Measurements from ENCODE around the gene HES7. TPM values are rescaled to one million over a fixed set of nuclear protein-coding genes. Genes with fewer than 3 reads are reported as not detected.
A peak's percentile ranks its signal among the peaks of the same experiment; 100 is the strongest.

HES7 gene
- total and polyA plus RNA-seq, 2 donors: 0.75 TPM; not detected in 1

DNA sequence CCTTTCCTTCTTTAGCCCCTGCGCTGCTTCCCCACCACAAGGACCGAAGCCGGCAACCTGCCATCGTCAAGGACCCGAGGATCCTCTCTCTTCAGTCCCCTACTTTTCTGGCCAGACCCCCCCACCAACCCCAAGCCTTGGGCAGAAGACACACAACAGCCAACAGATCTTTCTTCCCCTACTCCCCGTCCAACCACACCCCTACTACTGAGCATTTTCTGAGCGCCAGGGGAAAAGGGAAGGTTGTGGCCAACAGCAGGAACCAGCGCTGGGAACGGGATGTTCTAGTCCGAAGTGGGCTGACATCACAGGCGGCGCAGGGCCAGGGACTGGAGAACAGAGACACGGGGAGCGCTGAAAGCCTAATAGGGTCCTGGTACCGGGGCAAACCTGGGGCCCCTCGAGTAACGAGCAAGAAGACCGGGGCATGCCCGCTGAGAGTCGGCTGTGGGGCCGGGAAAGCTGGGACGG lies 27.8 kb upstream of the HES7 start:
- 1% methylated on average over 22 of the region's 22 CpGs for WGBS
- Histone ChIP-seq H3K36me3 (ENCODE audit: control insufficient read depth in 2 of 2, insufficient read depth in 2 of 2, low read length in 1 of 2) (peaks cover 34 to 36% of the 10 kb centered on the region in 2 donors), H3K4me1 (ENCODE audit: control insufficient read depth in 2 of 2, insufficient read depth in 2 of 2, low read length in 2 of 2) (peaks cover 37 to 59% of the 10 kb centered on the region in 2 donors), H3K4me3 (ENCODE audit: low read length in 2 of 2) (peak overlapping the region; percentile 61 to 70), H3K27ac (ENCODE audit: low read depth in 1 of 2, low read length in 1 of 2) (peak overlapping the region; percentile 94), H3K27me3 (ENCODE audit: control insufficient read depth in 2 of 2, insufficient read depth in 1 of 2, low read length in 1 of 2) (no peaks in the 10 kb centered on the region), H3K9me3 (ENCODE audit: control insufficient read depth in 2 of 2, insufficient read depth in 1 of 2, low read length in 1 of 2) (peaks cover 0 to 3% of the 10 kb centered on the region in 2 donors)
- peak in 2 of 9 donors; percentile 34 to 55 for DNase-seq (ENCODE audit: low read depth in 6 of 9, low spot score in 9 of 9)

DNA sequence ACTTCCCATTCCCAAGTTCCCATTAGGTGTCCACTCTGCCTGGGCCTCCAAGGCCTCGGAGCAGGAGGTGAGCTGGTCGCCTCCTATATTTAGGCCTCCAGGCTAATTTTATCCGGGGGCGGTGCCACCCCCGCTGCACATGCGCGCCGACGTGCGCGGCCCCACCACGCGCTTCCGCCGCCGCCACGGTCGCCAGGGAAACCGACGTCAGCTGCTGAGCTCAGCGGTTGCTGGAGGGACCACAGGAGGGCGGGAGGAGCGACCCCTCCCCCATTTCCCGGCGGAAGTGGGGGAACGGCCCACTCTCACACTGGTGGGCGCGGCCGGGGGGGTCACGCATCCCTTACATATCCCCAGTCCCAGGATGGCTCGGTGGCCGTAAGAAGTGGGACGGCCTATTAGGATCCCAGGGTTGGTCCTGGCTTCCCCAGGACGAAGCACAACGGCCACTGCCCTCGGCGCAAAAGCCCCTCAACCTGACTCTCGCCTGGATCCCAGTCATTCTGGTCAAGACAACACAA lies 27.3 kb upstream of the HES7 start:
- Histone ChIP-seq H3K4me1 (ENCODE audit: control insufficient read depth in 2 of 2, insufficient read depth in 2 of 2, low read length in 2 of 2) (peaks cover 37 to 57% of the 10 kb centered on the region in 2 donors), H3K27ac (ENCODE audit: low read depth in 1 of 2, low read length in 1 of 2) (peak overlapping the region; percentile 94), H3K9me3 (ENCODE audit: control insufficient read depth in 2 of 2, insufficient read depth in 1 of 2, low read length in 1 of 2) (peaks cover 0 to 3% of the 10 kb centered on the region in 2 donors), H3K4me3 (ENCODE audit: low read length in 2 of 2) (peak overlapping the region; percentile 61 to 70), H3K27me3 (ENCODE audit: control insufficient read depth in 2 of 2, insufficient read depth in 1 of 2, low read length in 1 of 2) (no peaks in the 10 kb centered on the region), H3K36me3 (ENCODE audit: control insufficient read depth in 2 of 2, insufficient read depth in 2 of 2, low read length in 1 of 2) (peaks cover 39 to 41% of the 10 kb centered on the region in 2 donors)
- peak in 8 of 9 donors; percentile 82 to 94 (median 88) for DNase-seq (ENCODE audit: low read depth in 6 of 9, low spot score in 9 of 9)
- under 1% methylated on average over 38 of the region's 38 CpGs for WGBS

DNA sequence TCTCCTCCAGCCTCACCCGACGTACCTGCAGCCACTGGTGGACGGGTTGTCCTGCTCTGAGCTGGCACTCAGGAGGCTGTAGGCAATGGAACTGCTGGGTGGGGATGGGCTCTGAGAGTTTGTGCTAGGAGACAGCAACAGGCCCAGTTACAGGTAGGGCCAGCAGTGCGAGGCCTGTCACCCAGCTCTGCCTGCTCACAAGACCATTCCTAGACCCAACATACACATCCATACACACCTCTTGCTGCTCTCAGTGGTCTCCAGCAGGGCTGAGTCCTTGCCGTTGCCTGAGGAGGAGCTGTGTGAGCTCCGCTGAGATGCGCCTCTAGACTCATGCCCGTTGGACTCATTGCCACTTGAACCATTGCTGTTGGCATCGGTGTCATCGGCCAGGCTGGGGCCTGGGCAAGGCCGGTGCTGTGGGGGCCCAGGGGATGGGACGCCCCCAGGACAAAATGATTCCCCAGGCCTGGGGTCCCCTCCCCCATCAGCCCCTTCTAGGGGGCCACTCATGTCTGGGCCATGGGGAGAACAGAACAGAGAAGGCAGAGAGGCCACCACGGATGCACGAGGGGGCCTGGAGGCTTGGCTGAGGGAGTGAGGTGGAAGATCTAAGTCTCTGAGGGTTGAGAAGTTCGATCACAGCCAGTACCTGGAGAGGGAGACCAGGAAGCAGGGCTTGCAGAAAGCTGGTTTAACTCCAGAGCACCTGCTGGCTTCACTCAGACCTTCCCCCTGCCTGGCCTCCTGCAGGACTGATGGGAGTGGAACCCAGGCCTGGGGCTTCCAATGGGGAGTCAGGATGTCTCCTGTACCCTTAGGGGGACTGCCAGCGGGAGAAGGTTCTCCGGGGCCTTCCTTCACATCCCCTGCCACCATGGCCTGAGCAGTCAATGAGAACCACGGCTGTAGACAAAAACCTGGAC lies 26.6 kb upstream of the HES7 start:
- WGBS: 87% methylated on average over 18 of the region's 18 CpGs
- peaks cover 46 to 48% of the 10 kb centered on the region in 2 donors for H3K36me3 ChIP-seq (ENCODE audit: control insufficient read depth in 2 of 2, insufficient read depth in 2 of 2, low read length in 1 of 2)
- peaks cover 32 to 50% of the 10 kb centered on the region in 2 donors for H3K4me1 ChIP-seq (ENCODE audit: control insufficient read depth in 2 of 2, insufficient read depth in 2 of 2, low read length in 2 of 2)
- H3K9me3 ChIP-seq (ENCODE audit: control insufficient read depth in 2 of 2, insufficient read depth in 1 of 2, low read length in 1 of 2): peaks cover 0 to 3% of the 10 kb centered on the region in 2 donors
- no peaks in the 10 kb centered on the region for H3K27me3 ChIP-seq (ENCODE audit: control insufficient read depth in 2 of 2, insufficient read depth in 1 of 2, low read length in 1 of 2)
- peak overlapping the region; percentile 47 to 72 for H3K27ac ChIP-seq (ENCODE audit: low read depth in 1 of 2, low read length in 1 of 2)
- no peak for DNase-seq (ENCODE audit: low read depth in 6 of 9, low spot score in 9 of 9)
- H3K4me3 ChIP-seq (ENCODE audit: low read length in 2 of 2): peak overlapping the region; percentile 61 to 70

DNA sequence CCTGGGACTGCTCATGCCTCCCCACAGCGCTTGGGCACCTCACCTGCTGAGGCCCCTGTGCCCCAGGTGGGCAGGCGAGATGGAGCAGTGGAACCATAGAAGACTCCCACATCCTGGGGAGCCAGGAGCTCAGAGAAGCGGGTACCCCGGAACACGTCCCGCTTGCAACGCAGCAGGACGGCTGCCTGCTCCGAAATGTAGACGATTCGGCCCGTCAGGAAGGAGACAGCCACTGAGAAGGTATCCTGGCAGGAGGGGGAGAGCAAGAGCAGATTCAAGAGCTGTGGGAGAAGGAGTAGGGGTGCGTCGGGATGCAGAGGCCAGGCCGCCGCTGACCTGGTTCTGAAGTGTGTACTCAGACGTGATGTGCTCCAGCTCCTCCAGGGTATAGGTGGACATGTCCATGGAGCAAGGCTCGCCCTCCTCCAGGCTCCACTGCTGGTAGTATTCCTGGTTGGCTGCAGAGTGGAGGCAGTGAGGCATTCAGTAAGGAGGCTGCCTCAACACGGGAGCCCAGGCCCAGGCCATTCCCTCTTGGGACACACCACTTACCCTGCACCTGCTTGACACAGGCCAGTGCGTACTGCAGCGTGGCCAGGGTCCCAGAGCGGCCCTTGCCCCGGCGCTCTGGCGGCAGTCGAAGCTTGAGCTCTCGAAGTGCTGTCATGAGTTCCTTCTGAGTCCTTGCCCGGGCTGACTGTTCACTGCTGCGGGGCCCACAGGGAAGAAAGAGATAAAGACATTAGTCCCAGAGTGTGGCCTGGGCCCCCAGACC lies 25.7 kb upstream of the HES7 start:
- H3K4me3 ChIP-seq (ENCODE audit: low read length in 2 of 2): no peak overlapping the region
- H3K27me3 ChIP-seq (ENCODE audit: control insufficient read depth in 2 of 2, insufficient read depth in 1 of 2, low read length in 1 of 2): no peaks in the 10 kb centered on the region
- DNase-seq (ENCODE audit: low read depth in 6 of 9, low spot score in 9 of 9): no peak
- peaks cover 0 to 3% of the 10 kb centered on the region in 2 donors for H3K9me3 ChIP-seq (ENCODE audit: control insufficient read depth in 2 of 2, insufficient read depth in 1 of 2, low read length in 1 of 2)
- H3K36me3 ChIP-seq (ENCODE audit: control insufficient read depth in 2 of 2, insufficient read depth in 2 of 2, low read length in 1 of 2): peaks cover 49 to 50% of the 10 kb centered on the region in 2 donors
- no peak overlapping the region for H3K27ac ChIP-seq (ENCODE audit: low read depth in 1 of 2, low read length in 1 of 2)
- WGBS: 98% methylated on average over 29 of the region's 29 CpGs
- peaks cover 24 to 42% of the 10 kb centered on the region in 2 donors for H3K4me1 ChIP-seq (ENCODE audit: control insufficient read depth in 2 of 2, insufficient read depth in 2 of 2, low read length in 2 of 2)

DNA sequence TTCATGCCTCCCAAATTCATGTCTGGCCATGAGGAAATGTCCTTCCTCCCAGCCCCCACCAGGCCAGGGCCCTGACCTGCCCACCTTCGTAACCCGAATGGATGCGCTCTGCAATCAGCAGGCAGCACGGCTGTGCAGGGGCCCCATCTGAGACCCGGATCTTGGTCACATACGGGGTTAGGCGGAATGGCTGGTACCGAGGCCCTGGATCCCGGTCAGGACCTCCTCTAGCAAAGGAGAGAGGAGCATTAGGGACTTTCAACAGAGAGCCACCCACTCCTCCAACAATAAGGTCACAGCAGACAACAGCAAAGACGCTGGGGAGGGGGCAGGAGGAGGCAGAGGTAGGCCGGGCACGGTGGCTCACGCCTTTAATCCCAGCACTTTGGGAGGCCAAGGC lies 24.7 kb upstream of the HES7 start:
- Histone ChIP-seq H3K27me3 (ENCODE audit: control insufficient read depth in 2 of 2, insufficient read depth in 1 of 2, low read length in 1 of 2) (no peaks in the 10 kb centered on the region), H3K36me3 (ENCODE audit: control insufficient read depth in 2 of 2, insufficient read depth in 2 of 2, low read length in 1 of 2) (peaks cover 59 to 61% of the 10 kb centered on the region in 2 donors), H3K9me3 (ENCODE audit: control insufficient read depth in 2 of 2, insufficient read depth in 1 of 2, low read length in 1 of 2) (peaks cover 0 to 3% of the 10 kb centered on the region in 2 donors), H3K4me3 (ENCODE audit: low read length in 2 of 2) (no peak overlapping the region), H3K4me1 (ENCODE audit: control insufficient read depth in 2 of 2, insufficient read depth in 2 of 2, low read length in 2 of 2) (peaks cover 17 to 32% of the 10 kb centered on the region in 2 donors), H3K27ac (ENCODE audit: low read depth in 1 of 2, low read length in 1 of 2) (no peak overlapping the region)
- no peak for DNase-seq (ENCODE audit: low read depth in 6 of 9, low spot score in 9 of 9)
- WGBS: 98% methylated on average over 13 of the region's 13 CpGs

DNA sequence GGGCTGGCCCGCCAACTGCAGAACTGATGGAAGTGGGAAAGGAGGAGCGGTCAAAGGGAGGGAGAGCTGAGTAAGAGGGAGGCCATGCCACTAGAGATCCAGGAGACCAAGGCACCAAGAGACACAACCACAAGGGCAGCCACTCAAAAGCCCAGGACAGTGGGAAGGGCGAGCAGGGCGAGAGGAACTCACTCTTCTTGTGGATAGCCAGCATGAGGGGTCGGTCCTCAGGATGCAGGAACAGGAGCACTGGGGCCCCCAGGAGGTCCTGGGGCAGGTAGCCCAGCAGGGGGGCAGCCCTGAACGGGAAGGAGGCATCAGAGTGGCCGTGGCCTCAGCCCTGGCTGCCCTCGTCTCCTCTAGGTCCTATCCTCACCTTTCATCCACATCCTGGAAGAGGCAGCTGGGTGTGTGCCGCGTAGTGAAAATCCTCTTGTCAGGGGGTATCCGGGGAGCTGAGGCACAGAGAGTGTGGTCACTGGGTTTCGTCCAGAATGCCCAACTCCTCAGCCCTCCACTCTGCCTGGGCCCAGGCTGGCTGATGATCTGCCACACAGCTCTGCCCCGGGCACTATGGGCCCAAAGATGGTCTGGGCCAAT lies 24.0 kb upstream of the HES7 start:
- 97% methylated on average over 13 of the region's 13 CpGs for WGBS
- H3K4me1 ChIP-seq (ENCODE audit: control insufficient read depth in 2 of 2, insufficient read depth in 2 of 2, low read length in 2 of 2): peaks cover 17 to 25% of the 10 kb centered on the region in 2 donors

DNA sequence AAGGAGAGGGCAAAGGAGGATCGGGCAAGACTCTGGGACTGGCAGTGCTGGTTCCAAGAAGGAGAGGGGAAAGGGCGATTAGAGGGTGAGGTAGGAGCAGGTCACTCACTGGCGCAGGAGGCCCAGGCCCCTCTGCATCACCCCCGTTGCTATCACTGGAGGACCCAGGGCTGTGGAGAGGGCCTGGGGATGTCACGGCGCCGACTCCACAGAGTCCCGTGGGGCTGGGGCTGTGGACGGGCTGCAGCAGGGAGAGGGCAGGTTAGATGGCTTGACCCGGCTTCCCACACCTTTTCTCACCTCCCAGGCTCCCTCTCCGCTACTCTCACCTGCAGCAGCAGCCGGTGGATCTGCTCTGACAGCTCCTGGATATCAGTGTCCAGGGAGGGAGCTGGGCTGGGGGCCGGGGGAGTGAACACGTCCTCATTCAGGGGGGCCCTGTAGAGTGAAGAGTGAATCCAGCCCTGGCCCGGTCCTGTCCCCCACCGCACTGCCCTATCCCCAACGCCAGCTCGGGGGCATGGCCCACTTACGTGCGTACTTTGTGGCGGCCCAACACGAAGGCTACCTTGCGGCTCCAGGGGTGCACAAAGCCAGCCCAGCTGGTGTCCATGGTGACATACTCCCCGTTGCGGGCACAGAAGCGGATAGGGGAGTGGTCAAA lies 23.4 kb upstream of the HES7 start:
- no peak for DNase-seq (ENCODE audit: low read depth in 6 of 9, low spot score in 9 of 9)
- no peak overlapping the region for H3K4me3 ChIP-seq (ENCODE audit: low read length in 2 of 2)
- H3K9me3 ChIP-seq (ENCODE audit: control insufficient read depth in 2 of 2, insufficient read depth in 1 of 2, low read length in 1 of 2): peaks cover 0 to 3% of the 10 kb centered on the region in 2 donors
- peaks cover 72% of the 10 kb centered on the region in 2 donors for H3K36me3 ChIP-seq (ENCODE audit: control insufficient read depth in 2 of 2, insufficient read depth in 2 of 2, low read length in 1 of 2)
- H3K27me3 ChIP-seq (ENCODE audit: control insufficient read depth in 2 of 2, insufficient read depth in 1 of 2, low read length in 1 of 2): no peaks in the 10 kb centered on the region
- WGBS: 96% methylated on average over 26 of the region's 26 CpGs
- H3K27ac ChIP-seq (ENCODE audit: low read depth in 1 of 2, low read length in 1 of 2): no peak overlapping the region
- peaks cover 11 to 19% of the 10 kb centered on the region in 2 donors for H3K4me1 ChIP-seq (ENCODE audit: control insufficient read depth in 2 of 2, insufficient read depth in 2 of 2, low read length in 2 of 2)

More for the DNA sequence above, 24.0 kb upstream of the HES7 start:
- H3K27ac ChIP-seq (ENCODE audit: low read depth in 1 of 2, low read length in 1 of 2): no peak overlapping the region
- H3K4me3 ChIP-seq (ENCODE audit: low read length in 2 of 2): no peak overlapping the region
- H3K27me3 ChIP-seq (ENCODE audit: control insufficient read depth in 2 of 2, insufficient read depth in 1 of 2, low read length in 1 of 2): no peaks in the 10 kb centered on the region
- peaks cover 0 to 3% of the 10 kb centered on the region in 2 donors for H3K9me3 ChIP-seq (ENCODE audit: control insufficient read depth in 2 of 2, insufficient read depth in 1 of 2, low read length in 1 of 2)
- peaks cover 66% of the 10 kb centered on the region in 2 donors for H3K36me3 ChIP-seq (ENCODE audit: control insufficient read depth in 2 of 2, insufficient read depth in 2 of 2, low read length in 1 of 2)
- DNase-seq (ENCODE audit: low read depth in 6 of 9, low spot score in 9 of 9): no peak
